Bone marrow (tissue), 2 donors: Measurements from ENCODE around the gene RGL2.
"Not testable (repeated sequence)": the region's sequence is repeated elsewhere in the genome, so short reads cannot be mapped to it uniquely, and the experiment has no call there.

Source experiments
- DNase-seq, 2 donors: peaks; one replicate each; lab custom pipeline; 2025; lab: John Stamatoyannopoulos, UW

The RGL2 gene

DNA sequence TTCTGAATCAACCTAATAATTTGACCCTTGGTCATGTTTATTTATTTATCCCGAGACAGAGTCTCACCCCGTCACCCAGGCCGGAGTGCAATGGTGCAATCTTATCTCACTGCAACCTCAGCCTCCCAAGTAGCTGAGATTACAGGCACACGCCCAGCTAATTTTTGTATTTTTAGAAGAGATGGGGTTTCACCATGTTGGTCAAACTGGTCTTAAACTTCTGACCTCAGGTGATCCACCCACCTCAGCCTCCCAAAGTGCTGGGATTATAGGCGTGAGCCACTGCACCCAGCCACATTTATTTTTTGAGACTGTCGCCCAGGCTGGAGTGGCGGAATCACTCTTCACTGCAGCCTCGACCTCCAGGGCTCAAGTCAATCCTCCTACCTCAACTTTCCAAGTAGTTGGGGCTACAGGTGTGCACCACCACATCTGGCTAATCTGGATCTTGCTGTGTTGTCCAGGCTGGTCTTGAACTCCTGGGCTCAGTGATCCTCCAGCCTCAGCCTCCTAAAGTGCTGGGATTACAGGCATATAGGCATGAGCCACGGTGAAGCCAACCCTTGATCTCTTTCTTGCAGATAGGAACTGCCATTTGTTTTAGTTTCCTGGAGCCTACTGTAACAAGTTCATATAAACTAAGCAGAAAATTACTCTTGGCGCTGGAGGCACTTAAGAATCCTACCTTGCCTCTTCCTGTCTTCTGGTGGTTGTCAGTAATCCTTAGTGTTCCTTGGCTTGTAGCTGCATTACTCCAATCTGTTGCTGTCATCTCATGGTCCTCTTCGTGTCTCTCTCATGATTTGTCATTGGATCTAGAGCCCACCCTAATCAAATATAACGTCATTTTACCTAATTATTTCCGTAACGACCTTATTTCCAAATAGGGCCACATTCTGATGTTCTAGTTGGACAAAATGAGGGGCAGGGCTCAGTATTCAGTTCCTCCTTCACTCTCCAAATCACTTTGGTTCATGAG, 24.5 kb downstream of the RGL2 start:
- DNase-seq, result no peak

DNA sequence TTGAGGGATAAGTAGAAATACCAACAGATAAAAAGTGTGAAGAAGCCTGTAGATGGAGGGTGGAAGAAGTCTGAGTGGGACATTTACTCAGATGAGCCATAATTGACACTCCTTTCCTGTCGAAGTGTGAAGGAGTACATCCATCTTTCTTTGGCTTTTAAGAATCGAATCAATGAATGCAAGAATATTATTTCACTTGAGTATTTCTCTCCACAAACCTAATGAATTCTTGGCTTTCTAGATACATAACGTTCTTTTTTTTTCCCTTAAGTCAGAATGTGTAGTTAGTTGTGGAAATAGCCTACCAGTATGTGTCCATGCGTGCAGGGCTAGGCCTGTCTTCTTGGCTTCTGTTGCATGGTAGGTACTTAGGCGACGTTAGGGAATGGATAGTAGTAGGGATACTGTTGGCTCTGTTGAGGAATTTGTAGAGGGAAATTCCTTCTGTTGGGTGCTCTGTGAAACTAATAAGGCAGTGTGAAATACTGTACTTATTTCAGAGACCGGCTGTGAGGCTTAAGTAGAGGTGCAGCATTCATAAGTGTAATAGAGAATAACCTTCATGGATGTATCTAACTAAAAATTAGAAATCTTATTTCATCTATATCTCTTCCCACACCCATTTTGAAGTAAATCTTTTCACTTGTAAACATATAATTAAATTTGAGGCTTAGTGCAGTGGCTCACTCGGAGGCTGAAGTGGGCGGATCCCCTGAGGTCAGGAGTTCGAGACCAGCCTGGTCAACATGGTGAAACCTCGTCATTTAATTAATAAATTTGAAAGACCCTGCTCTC, 25.4 kb downstream of the RGL2 start:
- no peak for DNase-seq

DNA sequence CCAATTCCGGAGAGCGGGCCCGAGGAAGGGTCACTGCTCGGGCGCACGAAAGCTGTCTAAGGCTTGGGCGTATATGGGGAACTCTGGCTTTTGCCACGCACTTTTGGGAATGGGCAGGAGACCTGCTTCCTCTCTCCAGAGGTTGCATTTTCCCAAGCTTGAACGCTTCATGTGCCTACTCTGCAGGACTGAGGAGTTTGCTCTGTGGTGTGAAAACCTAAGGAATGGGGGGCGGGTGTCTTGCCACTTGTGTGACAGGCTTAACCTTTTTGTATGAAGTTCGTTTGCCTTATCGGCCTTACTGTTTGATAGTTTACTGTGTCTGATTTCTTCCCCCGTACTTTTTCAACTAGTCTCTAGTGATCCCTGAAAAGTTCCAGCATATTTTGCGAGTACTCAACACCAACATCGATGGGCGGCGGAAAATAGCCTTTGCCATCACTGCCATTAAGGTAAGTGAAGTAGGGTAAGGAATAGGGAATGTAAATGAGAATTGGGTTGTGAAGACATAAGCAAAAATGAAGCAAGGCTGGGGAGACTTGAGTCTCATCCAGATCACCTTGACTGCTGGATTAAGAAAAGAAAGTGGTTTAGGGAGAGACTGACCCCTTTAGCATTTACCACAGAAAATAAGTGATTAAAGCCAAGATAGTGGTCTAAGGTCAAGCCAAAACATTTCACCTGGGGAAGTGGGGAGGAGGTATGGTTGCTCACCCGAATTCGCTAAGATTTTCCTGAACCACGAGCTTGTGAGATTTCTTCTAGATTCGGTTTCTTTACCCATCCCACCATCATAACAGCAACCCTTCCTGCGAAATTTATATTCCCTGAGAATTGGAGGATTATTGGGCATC, 26.2 kb downstream of the RGL2 start:
- DNase-seq, result no peak

GRCh38 chr6:33271468-33272274, 27.1 kb downstream of the RGL2 start, which contains the start of the genes RPS18 and VPS52:
Gene RPS18 (plus strand): TSS chr6:33272075. CDS start chr6:33272120, 45 bp downstream.
Gene VPS52 (minus strand): TSS chr6:33271876. CDS start chr6:33271675, 201 bp downstream.
- peak; percentile 96 to 98 for DNase-seq

GRCh38 chr6:33271117-33271467, 27.6 kb downstream of the RGL2 start:
- no peak for DNase-seq

DNA sequence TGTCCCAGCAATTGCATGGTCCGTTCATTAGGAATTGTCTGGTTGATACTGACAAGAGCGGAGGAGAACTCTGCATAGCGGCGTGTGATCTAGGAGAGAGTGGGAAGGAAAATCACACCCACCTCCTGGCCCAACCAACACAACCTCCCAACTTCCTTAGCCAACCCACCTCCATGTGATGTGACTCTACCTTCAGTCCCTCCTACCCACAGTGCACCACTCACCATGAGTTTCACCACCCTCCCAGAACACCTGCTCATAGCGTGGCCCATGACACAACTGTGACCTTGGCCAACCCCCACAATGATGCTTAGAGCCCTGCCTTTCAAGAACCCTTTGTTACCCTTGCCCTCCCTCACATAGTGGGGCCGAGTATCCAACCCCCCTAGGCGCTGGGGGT, 34.7 kb downstream of the RGL2 start:
- DNase-seq, result no peak

GRCh38 chr6:33262490-33262889, 36.3 kb downstream of the RGL2 start:
- DNase-seq, result not testable (repeated sequence)

DNA sequence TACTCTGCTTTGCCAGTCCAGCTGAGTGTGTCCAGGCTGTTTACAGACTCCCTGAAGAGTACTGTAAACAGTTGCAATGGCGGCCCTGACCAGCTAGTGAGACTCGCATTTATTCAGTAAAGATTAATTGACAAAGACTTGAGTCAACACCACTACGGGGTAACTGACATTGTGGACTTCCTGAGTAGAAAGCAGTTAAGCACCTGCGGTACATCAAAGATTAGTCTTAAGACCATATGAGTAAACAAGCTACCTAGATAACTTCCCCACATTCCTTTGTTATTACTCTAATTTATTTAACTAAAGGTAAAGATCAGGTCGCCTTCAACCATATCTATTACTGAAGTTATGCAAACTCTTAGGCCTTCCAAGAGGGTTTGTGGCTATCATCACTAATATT, 39.7 kb downstream of the RGL2 start:
- no peak for DNase-seq

DNA sequence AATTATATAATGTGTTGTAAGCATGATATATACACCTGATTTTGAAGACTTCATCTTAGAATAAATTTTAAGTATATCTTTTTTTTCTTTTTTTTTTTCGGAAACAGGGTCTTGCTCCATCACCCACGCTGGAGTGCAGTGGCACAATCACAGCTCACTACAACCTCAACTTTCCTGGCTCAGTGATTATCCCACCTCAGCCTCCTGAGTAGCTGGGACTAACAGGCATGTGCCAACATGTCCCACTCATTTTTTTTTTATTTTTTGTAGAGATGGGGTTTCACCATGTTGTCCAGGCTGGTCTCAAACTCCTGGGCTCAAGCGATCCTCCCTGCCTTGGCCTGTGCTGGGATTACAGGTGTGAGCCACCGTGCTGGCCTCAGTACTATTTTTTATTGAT, 44.2 kb downstream of the RGL2 start:
- DNase-seq, result no peak

- DNase-seq, result no peak
Measured at GRCh38 chr6:33252759-33253158, 46.0 kb downstream of the RGL2 start.

DNA sequence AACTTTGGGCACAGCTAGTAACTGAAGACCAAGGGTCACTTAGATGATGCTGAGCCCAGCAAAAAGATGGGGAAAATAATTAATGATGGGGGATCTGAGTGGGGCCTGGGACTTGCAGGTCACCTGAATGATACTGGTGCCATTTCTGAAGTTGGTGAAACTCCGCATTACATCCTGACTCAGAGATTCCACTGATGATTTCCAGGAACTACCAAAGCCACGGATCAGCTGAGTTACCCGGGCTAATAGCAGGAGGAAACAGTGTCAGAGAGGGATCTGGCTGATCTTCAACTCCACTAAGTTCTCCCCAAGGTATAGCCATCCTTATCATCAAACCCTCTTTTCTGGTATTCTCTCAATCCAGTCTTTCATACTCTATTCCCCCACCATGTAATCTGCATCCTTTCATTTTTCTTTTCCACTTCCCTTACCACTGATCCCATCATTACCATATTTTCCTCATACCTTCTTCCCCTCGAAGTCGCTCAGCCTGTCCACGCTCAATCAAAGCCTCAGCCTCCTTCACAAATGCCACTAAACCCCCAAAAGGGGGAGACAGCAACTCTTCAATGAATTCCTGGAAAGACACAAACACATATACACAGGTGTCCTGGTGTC, 47.2 kb downstream of the RGL2 start:
- DNase-seq, result no peak

GRCh38 chr6:33250731-33251130, 48.0 kb downstream of the RGL2 start:
- DNase-seq, result no peak

DNA sequence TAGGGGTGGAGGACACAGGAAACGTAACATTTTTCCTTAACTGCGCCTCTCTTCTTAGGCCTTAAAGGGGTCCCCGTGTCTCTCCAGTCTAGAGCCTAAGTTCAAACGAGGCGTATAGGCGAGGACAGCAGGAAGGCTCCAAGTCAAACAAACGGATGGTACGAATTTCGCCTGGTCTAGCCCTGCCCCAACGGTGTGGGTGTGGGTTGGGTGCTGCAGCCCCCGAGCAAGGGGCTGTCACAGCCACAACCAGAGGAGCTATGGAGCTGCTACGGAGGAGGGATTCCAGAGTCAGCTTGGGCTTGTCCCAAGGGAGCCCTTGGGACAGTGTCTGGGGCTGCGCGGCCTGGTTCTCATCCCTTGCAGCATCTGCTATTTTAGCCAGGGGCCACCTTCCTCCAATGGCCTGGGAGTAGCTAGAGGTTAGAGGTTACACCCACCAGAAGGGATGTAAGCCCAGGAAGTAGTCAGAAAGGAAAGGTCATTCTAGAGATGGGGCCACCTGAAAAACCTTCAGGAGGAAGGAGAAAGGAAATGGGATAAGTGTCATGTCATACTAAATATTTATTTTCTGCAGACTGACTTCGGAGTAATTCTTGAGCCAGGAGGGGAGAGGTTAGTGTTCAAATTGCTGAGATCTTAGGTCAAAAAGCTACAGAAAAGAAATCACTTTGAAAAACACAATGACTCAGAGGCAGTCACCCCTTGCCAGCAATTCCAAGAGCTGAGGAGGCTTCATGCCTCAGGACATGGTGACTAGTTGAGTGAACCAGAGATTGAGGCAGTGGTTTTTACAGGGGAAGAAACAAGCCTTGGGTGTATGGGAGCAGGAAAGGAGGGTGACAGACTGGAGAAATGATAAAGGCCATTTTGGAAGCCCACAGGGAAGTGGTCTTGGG, 48.8 kb downstream of the RGL2 start:
- DNase-seq, result no peak

DNA sequence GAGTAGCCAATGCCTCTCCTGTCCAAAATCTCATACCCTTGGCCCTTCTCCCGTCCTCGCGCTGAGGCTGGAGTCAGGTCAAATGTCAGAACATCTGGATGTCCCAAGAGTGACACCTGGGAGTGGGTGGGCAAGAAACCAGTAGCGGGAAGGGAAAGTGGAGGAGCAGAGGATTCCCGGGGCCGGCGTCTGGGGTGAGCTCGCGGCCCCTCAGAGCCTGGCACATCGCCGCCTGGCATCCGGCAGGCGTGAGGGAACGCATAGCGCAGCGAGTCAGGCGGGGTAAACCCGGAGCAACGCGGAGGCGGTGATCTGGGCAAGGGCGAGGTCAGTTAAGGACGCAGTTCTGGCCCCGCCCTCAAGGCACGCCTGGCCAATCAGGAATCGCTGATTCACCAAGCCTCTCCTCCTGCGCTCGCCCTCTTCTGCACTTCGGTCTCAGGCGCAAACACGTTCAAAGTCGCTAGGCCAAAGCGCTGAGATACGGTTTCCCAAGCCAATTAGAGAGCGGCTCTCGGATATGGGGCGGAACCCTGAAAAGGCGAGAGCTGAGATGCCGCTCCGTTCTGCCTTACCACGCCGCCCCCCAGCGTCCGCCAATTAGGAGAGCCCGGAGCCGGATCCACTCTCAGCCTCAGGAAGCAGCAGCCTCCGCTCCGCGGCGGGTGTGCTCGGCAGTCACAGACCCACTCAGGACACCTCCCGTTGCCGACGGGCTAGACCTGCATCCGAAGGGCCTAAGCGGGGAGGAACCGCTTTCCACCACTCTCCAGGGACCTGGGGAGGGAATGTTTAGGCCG, 49.6 kb downstream of the RGL2 start:
- DNase-seq, result peak; percentile 95 to 98

DNA sequence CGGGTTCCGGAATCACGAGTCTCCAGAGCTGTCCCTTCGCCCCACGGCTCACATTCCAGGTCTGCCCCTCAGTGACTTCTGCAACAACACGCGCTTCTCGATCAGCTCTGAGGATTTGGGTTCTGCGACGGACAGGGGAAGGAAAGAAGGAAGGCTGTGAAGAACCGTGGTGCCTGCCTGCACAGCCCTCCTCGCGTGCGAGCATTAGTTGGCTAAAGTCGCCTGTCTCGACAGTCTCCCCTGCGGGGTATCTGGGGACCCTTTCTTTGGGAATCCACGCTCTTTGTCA, 50.2 kb downstream of the RGL2 start:
- DNase-seq, result no peak

DNA sequence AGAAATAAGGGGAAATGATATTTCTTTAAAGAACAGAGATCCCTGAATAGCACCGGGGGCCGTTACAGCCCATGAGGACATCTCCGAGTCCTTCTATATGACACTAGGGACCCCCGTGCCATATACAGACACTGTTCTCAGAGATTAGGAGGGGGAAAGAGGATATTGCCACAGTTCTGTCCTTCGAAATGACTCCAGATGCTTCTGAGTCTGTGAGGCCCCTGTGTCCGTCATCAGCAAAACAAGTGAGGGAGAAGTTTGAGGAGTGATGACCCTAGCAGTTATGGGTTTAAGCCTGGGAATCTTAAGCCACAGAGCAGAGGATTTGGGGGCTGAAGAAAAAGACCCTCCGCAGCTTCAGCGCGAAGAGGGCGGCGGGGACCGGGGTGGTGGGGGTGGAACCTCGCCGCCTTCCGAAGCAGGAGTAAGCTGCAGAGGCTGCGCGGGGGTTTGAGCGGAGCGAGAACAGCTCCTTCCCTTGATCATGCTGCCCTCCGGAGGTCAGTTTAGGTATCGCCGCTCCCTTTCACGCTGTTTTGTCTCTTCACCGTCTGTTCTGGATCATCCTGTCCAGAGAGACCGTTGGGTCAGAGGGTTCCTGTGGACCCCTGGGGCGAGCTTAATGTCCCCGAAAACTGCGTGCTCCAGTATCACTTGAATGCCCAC, 50.6 kb downstream of the RGL2 start:
- peak; percentile 66 to 83 for DNase-seq

DNA sequence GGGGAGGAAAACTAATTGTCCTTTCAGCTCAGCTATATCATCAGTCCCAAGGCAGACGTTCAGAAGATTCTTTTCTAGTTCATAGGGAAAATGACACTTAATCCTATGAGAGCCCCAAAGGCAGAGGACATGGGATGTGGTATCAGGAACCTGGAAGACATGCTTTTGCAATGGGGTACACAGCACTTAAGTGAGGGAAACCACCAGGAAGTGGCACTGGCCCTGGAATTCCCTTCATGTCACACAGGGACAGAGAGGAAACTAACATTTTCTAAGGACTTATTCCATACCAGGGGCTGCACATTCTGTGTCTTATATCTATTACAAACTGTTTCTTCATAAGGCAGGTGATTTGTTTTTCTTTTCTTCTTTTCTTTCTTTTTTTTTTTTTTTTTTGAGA, 55.3 kb downstream of the RGL2 start:
- DNase-seq, result no peak

- DNase-seq, result no peak
Measured at GRCh38 chr6:33241968-33242367, 56.8 kb downstream of the RGL2 start.
